ENCODE results near the gene PTPN11. TPM values are rescaled to one million over a fixed set of nuclear protein-coding genes. Genes with fewer than 3 reads are reported as not detected.

The PTPN11 gene
- total RNA-seq, 4 donors from 2014 or later, result 124 to 245 (median 169) TPM

GRCh38 chr12:112486361-112486760, 67.6 kb downstream of the PTPN11 start:
- no peak for TF ChIP-seq CTCF (IDR thresholded peaks at IDR 0.05; ENCODE audit: low read depth)

- no peak for TF ChIP-seq CTCF (IDR thresholded peaks at IDR 0.05; ENCODE audit: low read depth)
Observed at GRCh38 chr12:112488257-112488876, 69.6 kb downstream of the PTPN11 start.

DNA sequence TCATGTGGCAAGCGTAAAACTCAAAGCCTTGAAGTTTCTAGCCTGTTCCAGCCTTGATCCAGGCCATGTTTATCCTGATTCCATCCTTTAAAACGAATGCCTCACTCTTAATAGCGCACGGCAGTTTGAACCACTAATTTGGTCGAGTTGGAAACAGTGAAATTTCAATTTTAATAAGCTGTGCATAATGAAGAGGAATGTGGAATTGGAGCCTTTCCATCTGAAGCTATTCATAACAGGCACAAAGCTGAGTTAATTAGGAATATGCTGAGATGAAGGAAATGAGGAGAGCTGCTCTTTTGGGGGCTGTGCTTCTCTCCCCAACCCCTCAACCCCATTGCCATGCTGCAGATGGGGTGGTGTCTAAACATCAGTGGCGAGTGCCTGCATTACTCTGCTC, 70.7 kb downstream of the PTPN11 start:
- no peak for TF ChIP-seq CTCF (IDR thresholded peaks at IDR 0.05; ENCODE audit: low read depth)

GRCh38 chr12:112496496-112496895, 77.7 kb downstream of the PTPN11 start:
- no peak for TF ChIP-seq CTCF (IDR thresholded peaks at IDR 0.05; ENCODE audit: low read depth)

- no peak for TF ChIP-seq CTCF (IDR thresholded peaks at IDR 0.05; ENCODE audit: low read depth)
Observed at GRCh38 chr12:112498580-112498979, 79.8 kb downstream of the PTPN11 start.

GRCh38 chr12:112503512-112503911, 84.8 kb downstream of the PTPN11 start:
- TF ChIP-seq CTCF (IDR thresholded peaks at IDR 0.05; ENCODE audit: low read depth), result no peak

- no peak for TF ChIP-seq CTCF (IDR thresholded peaks at IDR 0.05; ENCODE audit: low read depth)
Observed at GRCh38 chr12:112506513-112507166, 87.9 kb downstream of the PTPN11 start.
